Right lobe of liver (tissue), 4 donors: ENCODE data around the gene LRIG3.

Experiments used
- CTCF ChIP-seq, 4 donors: fragments of 200-600 bp in 3 of 4; fragments of 450-650 bp in 1 of 4; IDR thresholded peaks; one replicate each; pipeline versions ENCODE4 v1.5.1 to v1.8.0; 2016 to 2022; ENCODE audit warnings: antibody characterized with exemption in 4 of 4, mild to moderate bottlenecking in 2 of 4
- POLR2A ChIP-seq: fragments of 450-650 bp; IDR thresholded peaks from one replicate; pipeline ENCODE4 v1.6.1; 2017; ENCODE audit warnings: antibody characterized with exemption, mild to moderate bottlenecking
- donor health status: DM: no; HTN: no; CAD: no.
- donor health status: DM: no; HTN: no; CAD: no.
- donor health status: DM: no; HTN: yes; CAD: no.

DNA sequence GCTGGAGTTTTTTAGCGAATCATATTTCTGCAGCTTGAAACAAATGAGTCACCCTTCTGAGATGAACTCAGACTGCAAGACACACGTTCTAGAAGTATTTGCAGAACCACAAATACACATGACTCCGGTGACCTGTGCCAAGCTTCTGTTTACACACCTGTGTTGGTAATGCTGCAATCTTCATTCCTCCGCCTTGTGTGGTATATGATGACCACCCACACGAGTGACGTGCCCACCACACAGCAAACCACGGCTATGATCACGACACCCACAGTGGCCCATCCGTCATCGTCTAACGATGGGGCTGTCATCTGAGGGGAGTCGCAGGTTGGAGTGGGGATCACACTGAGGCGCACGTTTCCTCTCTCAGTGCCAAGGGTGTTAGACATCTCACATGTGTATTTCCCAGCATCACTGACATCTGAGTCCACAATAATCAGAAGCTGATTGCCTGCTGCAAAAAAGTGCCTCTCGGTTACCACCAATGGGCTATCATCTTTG, 43.0 kb downstream of the LRIG3 start:
- TF ChIP-seq CTCF (IDR thresholded peaks at IDR 0.05) (no peak), POLR2A (no peak)
